H1 (cell line): Measurements from ENCODE around the gene TMEM255B. TPM values are rescaled to one million over a fixed set of nuclear protein-coding genes. Genes with fewer than 3 reads are reported as not detected.

Experiments used
- BACH1 ChIP-seq: IDR thresholded peaks from 2 replicates; pipeline ENCODE4 v1.6.1; 2012; ENCODE audit warnings: low read length, improper control_type of control experiment
- CHD2 ChIP-seq: IDR thresholded peaks from 2 replicates; pipeline ENCODE4 v1.6.1; 2012; ENCODE audit warnings: low read length, improper control_type of control experiment
- SP2 ChIP-seq: IDR thresholded peaks from 2 replicates; pipeline ENCODE4 v1.6.1; 2012; ENCODE audit warnings: mild to moderate bottlenecking, low read length, inconsistent platforms
- TAF1 ChIP-seq: IDR thresholded peaks from 2 replicates; pipeline ENCODE4 v1.6.1; 2011; ENCODE audit warnings: mild to moderate bottlenecking, low read depth, low read length
- polyA plus RNA-seq, 7 experiments: library from polyadenylated mRNA; depleted of rRNA in 3 of 7; stranded (reverse) in 5 of 7; unstranded in 2 of 7; fragments of >200 nt in 5 of 7; fragments of 200-250 nt in 2 of 7; gene quantifications; 1 replicate in 5 of 7; 2 replicates in 1 of 7; 4 replicates in 1 of 7; pipeline versions ENCODE4 v1.2.1 to v1.2.3, GENCODE V29; 2011 to 2013; ENCODE audit warnings: missing spikeins in 2 of 7, mixed read lengths in 2 of 7
- total RNA-seq: library from RNA; stranded (reverse); fragmentation: NEBNext Ultra II Directional; extraction: Animal tissue kit (Norgen Biotek cat#: 25700); gene quantifications from 2 replicates; pipeline ENCODE4 v1.2.1, GENCODE V29; 2021

The TMEM255B gene
- total and polyA plus RNA-seq, 2 of the 8 experiments (the other 6 are each of a cell fraction or from before 2014, with no cell fraction given), result 3.4 to 4.4 TPM

DNA sequence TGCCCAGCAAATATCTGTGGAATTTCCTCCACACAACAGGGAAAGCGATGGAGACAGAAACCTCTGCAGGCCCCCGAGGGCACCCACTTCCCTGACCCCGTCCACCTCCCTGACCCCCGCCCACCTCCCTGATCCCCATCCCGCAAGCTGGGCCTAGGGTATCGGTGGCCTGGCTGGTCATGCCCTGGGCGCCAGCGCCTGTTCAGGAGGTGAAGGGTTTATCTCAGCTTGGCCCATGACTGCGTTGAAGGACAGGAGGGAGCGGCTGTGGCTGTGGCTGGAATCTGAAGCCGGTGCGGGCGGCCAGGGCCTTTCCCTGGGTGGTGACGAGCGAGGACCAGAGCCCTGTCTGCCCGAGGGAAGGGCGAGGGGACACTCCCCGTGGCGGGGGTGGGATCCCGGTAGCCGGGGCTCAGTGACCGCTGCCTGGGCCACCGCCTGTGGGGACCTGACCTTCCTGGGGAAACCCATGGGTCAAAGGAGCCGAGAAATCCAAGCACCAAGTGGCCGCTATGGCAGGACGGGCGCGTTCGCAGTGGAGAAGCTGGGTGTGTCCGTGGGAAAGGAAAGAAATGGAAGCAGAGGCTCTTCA, 84.1 kb downstream of the TMEM255B start (continued):
- TF ChIP-seq BACH1 (no peak), CHD2 (no peak), TAF1 (no peak), SP2 (no peak)
